Measurements from ENCODE around the gene FAM117A. TPM values are rescaled to one million over a fixed set of nuclear protein-coding genes. Genes with fewer than 3 reads are reported as not detected.

Gene FAM117A
- total RNA-seq, 4 donors from 2014 or later: 8.6 to 14.6 (median 10.7) TPM

- Histone ChIP-seq H3K9me3 (no peaks in the 10 kb centered on the region), H3K27ac (peak overlapping the region; percentile 33 to 92 (median 60)), H3K27me3 (no peaks in the 10 kb centered on the region), H3K4me3 (no peak overlapping the region), H3K4me1 (peaks cover 8 to 55% (median 39%) of the 10 kb centered on the region in 4 donors), H3K36me3 (no peaks in the 10 kb centered on the region)
- DNase-seq: no peak
- WGBS, 2 donors (ENCODE audit: low coverage in 1 of 2): 58 to 82% methylated on average over 4 of the region's 4 CpGs
- in situ Hi-C loops (cut with MboI; ENCODE audit: low pct_ligation_motif_present in 1 of 4, low pct_unique_long_range_greater_than_20kb in 1 of 4, low sequenced_read_pairs in 3 of 4) (no loop called here), intact Hi-C loops (cut with DNase I; ENCODE audit: low total_unique reads) (no loop called here)
- TF ChIP-seq POLR2A (IDR thresholded peaks at IDR 0.05): no peak
- TF ChIP-seq CTCF (IDR thresholded peaks at IDR 0.05): no peak
- TF ChIP-seq EP300 (IDR thresholded peaks at IDR 0.05; ENCODE audit: low read depth): no peak
- TF ChIP-seq POLR2AphosphoS5 (IDR thresholded peaks at IDR 0.05): no peak
Observed at GRCh38 chr17:49670641-49671040, 93.3 kb downstream of the FAM117A start.

GRCh38 chr17:49670002-49670401 is 93.9 kb downstream of the FAM117A start:
- intact Hi-C loops (cut with DNase I; ENCODE audit: low total_unique reads): no loop called here
- Histone ChIP-seq H3K9me3 (no peaks in the 10 kb centered on the region), H3K27ac (peak overlapping the region; percentile 33 to 92 (median 60)), H3K4me1 (peaks cover 1 to 51% (median 33%) of the 10 kb centered on the region in 4 donors), H3K36me3 (no peaks in the 10 kb centered on the region), H3K27me3 (no peaks in the 10 kb centered on the region), H3K4me3 (no peak overlapping the region)
- in situ Hi-C loops (cut with MboI; ENCODE audit: low pct_ligation_motif_present in 1 of 4, low pct_unique_long_range_greater_than_20kb in 1 of 4, low sequenced_read_pairs in 3 of 4): no loop called here
- no peak for DNase-seq
- TF ChIP-seq POLR2AphosphoS5 (IDR thresholded peaks at IDR 0.05): no peak
- TF ChIP-seq EP300 (IDR thresholded peaks at IDR 0.05; ENCODE audit: low read depth): no peak
- TF ChIP-seq POLR2A (IDR thresholded peaks at IDR 0.05): no peak
- TF ChIP-seq CTCF (IDR thresholded peaks at IDR 0.05): no peak
- WGBS, 2 donors (ENCODE audit: low coverage in 1 of 2): 44 to 59% methylated on average over 1 of the region's 1 CpG

- DNase-seq: no peak
- in situ Hi-C loops (cut with MboI; ENCODE audit: low pct_ligation_motif_present in 1 of 4, low pct_unique_long_range_greater_than_20kb in 1 of 4, low sequenced_read_pairs in 3 of 4) (no loop called here), intact Hi-C loops (cut with DNase I; ENCODE audit: low total_unique reads) (no loop called here)
- Histone ChIP-seq H3K27ac (peak overlapping the region in 2 of 4 donors; percentile 19 to 35), H3K4me3 (no peak overlapping the region), H3K9me3 (no peaks in the 10 kb centered on the region), H3K4me1 (peaks cover 4 to 55% (median 35%) of the 10 kb centered on the region in 4 donors), H3K36me3 (no peaks in the 10 kb centered on the region), H3K27me3 (no peaks in the 10 kb centered on the region)
- TF ChIP-seq POLR2AphosphoS5 (IDR thresholded peaks at IDR 0.05) (no peak), EP300 (IDR thresholded peaks at IDR 0.05; ENCODE audit: low read depth) (no peak), POLR2A (IDR thresholded peaks at IDR 0.05) (no peak), CTCF (IDR thresholded peaks at IDR 0.05) (no peak)
- 88 to 89% methylated on average over 2 of the region's 2 CpGs for WGBS, 2 donors (ENCODE audit: low coverage in 1 of 2)
Observed at GRCh38 chr17:49667854-49668253, 96.1 kb downstream of the FAM117A start.

DNA sequence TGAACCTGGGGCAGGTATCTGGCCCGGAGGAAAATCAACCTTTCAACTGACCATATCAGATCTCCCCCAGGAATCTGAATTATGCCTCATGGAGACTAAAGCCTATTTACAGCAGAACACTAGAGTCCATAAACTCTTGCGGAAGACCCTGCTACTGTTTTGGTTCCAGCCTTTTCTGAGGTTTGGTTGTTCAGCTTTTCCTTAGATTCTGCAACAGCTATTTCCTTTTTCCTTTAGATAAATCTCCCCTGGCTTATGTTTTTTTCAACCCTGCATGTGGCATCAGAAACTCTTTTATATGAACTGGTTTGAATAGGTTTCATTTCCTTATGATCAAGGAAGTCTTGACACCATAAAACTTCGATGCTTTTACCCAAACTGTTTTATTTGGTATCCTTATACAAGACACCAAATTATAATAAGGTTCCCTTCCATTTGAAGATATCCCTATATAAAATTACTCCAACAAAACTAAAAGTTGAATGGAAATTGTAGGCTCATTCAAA is 99.2 kb downstream of the FAM117A start:
- DNase-seq: no peak
- H3K27me3 ChIP-seq: no peaks in the 10 kb centered on the region
- peaks cover 4 to 39% (median 26%) of the 10 kb centered on the region in 4 donors for H3K4me1 ChIP-seq
- H3K4me3 ChIP-seq: no peak overlapping the region
- WGBS, 2 donors (ENCODE audit: low coverage in 1 of 2): 49 to 62% methylated on average over 3 of the region's 3 CpGs
- peak overlapping the region; percentile 44 to 71 (median 68) for H3K27ac ChIP-seq
- intact Hi-C loops (cut with DNase I; ENCODE audit: low total_unique reads) (no loop called here), in situ Hi-C loops (cut with MboI; ENCODE audit: low pct_ligation_motif_present in 1 of 4, low pct_unique_long_range_greater_than_20kb in 1 of 4, low sequenced_read_pairs in 3 of 4) (no loop called here)
- no peaks in the 10 kb centered on the region for H3K9me3 ChIP-seq
- H3K36me3 ChIP-seq: no peaks in the 10 kb centered on the region
- TF ChIP-seq POLR2AphosphoS5 (IDR thresholded peaks at IDR 0.05): no peak
- TF ChIP-seq POLR2A (IDR thresholded peaks at IDR 0.05): no peak
- no peak for TF ChIP-seq EP300 (IDR thresholded peaks at IDR 0.05; ENCODE audit: low read depth)
- no peak for TF ChIP-seq CTCF (IDR thresholded peaks at IDR 0.05)

Other genes starting within 250 kb of the FAM117A start
- gene NXPH3, start 188.3 kb downstream of the FAM117A start, total RNA-seq: 1 to 10 TPM in 2 of 4 donors, under 1 TPM in 2; 0.20 to 4.6 (median 2.6) TPM
- gene SPOP, start 86.0 kb downstream of the FAM117A start, total RNA-seq: 100 to 1,000 TPM in 1 of 4 donors, 10 to 100 TPM in 3; 75.6 to 352 (median 95.3) TPM
- 10 to 100 TPM; 23.5 to 73.3 (median 56.2) TPM for gene SLC35B1, start 56.2 kb downstream of the FAM117A start, total RNA-seq
- gene KAT7, start 24.6 kb upstream of the FAM117A start, total RNA-seq: 10 to 100 TPM; 21.3 to 54.2 (median 32.8) TPM
- gene TAC4, start 83.9 kb upstream of the FAM117A start, total RNA-seq: not detected
- gene DLX4, start 205.1 kb upstream of the FAM117A start, total RNA-seq: not detected
- gene DLX3, start 231.1 kb upstream of the FAM117A start, total RNA-seq: not detected